ENCODE measurements around the gene PTGES3. TPM values are rescaled to one million over a fixed set of nuclear protein-coding genes. Genes with fewer than 3 reads are reported as not detected.

Gene PTGES3
- polyA plus RNA-seq, 1 donor from 2014 or later, result 109 TPM

DNA sequence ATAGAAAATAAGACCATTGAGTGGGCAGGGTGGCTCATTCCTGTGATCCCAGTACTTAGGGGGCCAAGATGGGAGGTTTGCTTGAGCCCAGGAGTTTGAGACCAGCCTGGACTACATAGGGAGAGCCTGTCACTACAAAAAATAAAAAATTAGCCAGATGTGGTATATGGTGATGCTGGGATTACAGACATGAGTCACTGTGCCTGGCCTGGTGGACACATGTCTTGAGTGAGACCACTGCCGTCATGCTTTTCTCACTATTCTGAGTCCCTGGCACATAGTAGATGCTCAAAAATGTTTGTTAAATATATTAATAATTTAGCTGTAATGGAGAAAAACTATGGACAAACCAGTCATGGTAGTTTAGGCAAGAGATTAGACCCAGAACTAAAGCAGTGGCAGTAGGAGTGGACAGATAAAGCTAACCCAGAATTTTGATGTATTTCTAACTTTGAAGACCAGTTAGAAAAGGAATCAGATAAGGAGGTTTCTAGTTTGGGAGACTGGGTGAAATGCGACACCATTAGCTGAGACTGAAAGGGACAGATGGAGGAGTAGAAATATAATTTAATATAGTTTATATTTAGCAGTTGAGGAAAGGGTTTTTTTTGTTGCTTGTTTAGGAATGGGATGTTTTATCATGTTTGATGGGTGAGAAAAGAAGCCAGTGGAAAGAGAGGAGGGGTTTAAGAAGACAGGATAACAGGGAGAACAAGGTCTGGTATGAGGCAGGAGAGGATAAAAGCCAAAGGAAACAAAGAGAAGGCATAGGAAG, 7.4 kb upstream of the PTGES3 start:
- Histone ChIP-seq H4K20me1 (ENCODE audit: insufficient read depth) (no peaks in the 10 kb centered on the region), H3K27me3 (ENCODE audit: insufficient read depth, low read depth, low read length) (no peaks in the 10 kb centered on the region), H3K36me3 (ENCODE audit: insufficient read depth, low read length) (no peaks in the 10 kb centered on the region), H3K27ac (ENCODE audit: low read length) (no peak overlapping the region), H3K4me3 (ENCODE audit: low read length) (no peak overlapping the region), H3K9me3 (ENCODE audit: low read length) (no peaks in the 10 kb centered on the region), H3K4me2 (ENCODE audit: low read length) (no peak overlapping the region), H3K79me2 (replicated peaks; ENCODE audit: insufficient read depth, low read length) (no peaks in the 10 kb centered on the region), H3K9ac (ENCODE audit: low read length) (no peak overlapping the region), H2AFZ (ENCODE audit: low read depth, low read length) (no peak overlapping the region), H3F3A (ENCODE audit: insufficient read depth, low read length, poor library complexity, severe bottlenecking) (no peaks in the 10 kb centered on the region), H3K9me2 (ENCODE audit: insufficient read depth, low read length) (no peaks in the 10 kb centered on the region)
- TF ChIP-seq EZH2 (IDR thresholded peaks at IDR 0.05; ENCODE audit: borderline replicate concordance, insufficient read depth, low read length, poor library complexity, severe bottlenecking), result no peak

DNA sequence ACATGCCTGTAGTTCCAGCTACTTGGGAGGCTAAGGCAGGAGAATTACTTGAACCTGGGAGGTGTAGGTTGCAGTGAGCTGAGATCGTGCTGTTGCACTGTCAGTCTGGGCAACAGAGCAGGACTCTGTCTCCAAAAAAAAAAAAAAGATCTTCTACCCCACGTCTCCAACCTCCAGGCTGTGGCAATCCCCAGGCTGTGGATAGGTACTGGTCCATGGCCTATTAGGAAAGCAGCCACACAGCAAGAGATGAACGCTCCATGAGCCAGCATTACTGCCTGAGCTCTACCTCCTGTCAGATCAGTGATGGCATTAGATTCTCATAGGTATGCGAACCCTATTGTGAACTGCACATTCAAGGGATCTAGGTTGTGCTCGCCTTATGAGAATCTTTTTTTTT, 6.1 kb upstream of the PTGES3 start:
- no peak for TF ChIP-seq MXI1 (conservative IDR thresholded peaks at IDR 0.05; ENCODE audit: poor library complexity, severe bottlenecking)
- TF ChIP-seq TAF1 (IDR thresholded peaks at IDR 0.05; ENCODE audit: low read depth), result no peak
- no peak for TF ChIP-seq RAD21 (conservative IDR thresholded peaks at IDR 0.05)
- TF ChIP-seq EZH2 (IDR thresholded peaks at IDR 0.05; ENCODE audit: borderline replicate concordance, insufficient read depth, low read length, poor library complexity, severe bottlenecking), result no peak
- TF ChIP-seq SMC3 (conservative IDR thresholded peaks at IDR 0.05; ENCODE audit: poor library complexity), result no peak
- TF ChIP-seq POLR2AphosphoS5 (IDR thresholded peaks at IDR 0.05), result no peak
- TF ChIP-seq, protein P1, sequence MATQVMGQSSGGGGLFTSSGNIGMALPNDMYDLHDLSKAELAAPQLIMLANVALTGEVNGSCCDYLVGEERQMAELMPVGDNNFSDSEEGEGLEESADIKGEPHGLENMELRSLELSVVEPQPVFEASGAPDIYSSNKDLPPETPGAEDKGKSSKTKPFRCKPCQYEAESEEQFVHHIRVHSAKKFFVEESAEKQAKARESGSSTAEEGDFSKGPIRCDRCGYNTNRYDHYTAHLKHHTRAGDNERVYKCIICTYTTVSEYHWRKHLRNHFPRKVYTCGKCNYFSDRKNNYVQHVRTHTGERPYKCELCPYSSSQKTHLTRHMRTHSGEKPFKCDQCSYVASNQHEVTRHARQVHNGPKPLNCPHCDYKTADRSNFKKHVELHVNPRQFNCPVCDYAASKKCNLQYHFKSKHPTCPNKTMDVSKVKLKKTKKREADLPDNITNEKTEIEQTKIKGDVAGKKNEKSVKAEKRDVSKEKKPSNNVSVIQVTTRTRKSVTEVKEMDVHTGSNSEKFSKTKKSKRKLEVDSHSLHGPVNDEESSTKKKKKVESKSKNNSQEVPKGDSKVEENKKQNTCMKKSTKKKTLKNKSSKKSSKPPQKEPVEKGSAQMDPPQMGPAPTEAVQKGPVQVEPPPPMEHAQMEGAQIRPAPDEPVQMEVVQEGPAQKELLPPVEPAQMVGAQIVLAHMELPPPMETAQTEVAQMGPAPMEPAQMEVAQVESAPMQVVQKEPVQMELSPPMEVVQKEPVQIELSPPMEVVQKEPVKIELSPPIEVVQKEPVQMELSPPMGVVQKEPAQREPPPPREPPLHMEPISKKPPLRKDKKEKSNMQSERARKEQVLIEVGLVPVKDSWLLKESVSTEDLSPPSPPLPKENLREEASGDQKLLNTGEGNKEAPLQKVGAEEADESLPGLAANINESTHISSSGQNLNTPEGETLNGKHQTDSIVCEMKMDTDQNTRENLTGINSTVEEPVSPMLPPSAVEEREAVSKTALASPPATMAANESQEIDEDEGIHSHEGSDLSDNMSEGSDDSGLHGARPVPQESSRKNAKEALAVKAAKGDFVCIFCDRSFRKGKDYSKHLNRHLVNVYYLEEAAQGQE (IDR thresholded peaks at IDR 0.05; ENCODE audit: borderline replicate concordance), result no peak
- TF ChIP-seq, protein P2, sequence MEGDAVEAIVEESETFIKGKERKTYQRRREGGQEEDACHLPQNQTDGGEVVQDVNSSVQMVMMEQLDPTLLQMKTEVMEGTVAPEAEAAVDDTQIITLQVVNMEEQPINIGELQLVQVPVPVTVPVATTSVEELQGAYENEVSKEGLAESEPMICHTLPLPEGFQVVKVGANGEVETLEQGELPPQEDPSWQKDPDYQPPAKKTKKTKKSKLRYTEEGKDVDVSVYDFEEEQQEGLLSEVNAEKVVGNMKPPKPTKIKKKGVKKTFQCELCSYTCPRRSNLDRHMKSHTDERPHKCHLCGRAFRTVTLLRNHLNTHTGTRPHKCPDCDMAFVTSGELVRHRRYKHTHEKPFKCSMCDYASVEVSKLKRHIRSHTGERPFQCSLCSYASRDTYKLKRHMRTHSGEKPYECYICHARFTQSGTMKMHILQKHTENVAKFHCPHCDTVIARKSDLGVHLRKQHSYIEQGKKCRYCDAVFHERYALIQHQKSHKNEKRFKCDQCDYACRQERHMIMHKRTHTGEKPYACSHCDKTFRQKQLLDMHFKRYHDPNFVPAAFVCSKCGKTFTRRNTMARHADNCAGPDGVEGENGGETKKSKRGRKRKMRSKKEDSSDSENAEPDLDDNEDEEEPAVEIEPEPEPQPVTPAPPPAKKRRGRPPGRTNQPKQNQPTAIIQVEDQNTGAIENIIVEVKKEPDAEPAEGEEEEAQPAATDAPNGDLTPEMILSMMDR (IDR thresholded peaks at IDR 0.05; ENCODE audit: poor library complexity, severe bottlenecking), result no peak
- TF ChIP-seq EP300 (conservative IDR thresholded peaks at IDR 0.05; ENCODE audit: poor library complexity, severe bottlenecking), result no peak
- Histone ChIP-seq H3K4me2 (ENCODE audit: low read length) (no peak overlapping the region), H3K36me3 (ENCODE audit: insufficient read depth, low read length) (no peaks in the 10 kb centered on the region), H3K27ac (ENCODE audit: low read length) (no peak overlapping the region), H2AFZ (ENCODE audit: low read depth, low read length) (no peak overlapping the region), H3K9me3 (ENCODE audit: low read length) (no peaks in the 10 kb centered on the region), H4K20me1 (ENCODE audit: insufficient read depth) (no peaks in the 10 kb centered on the region), H3K4me3 (ENCODE audit: low read length) (no peak overlapping the region), H3K79me2 (replicated peaks; ENCODE audit: insufficient read depth, low read length) (no peaks in the 10 kb centered on the region), H3F3A (ENCODE audit: insufficient read depth, low read length, poor library complexity, severe bottlenecking) (peaks cover under 1% of the 10 kb centered on the region), H3K9ac (ENCODE audit: low read length) (no peak overlapping the region), H3K27me3 (ENCODE audit: insufficient read depth, low read depth, low read length) (no peaks in the 10 kb centered on the region), H3K9me2 (ENCODE audit: insufficient read depth, low read length) (no peaks in the 10 kb centered on the region)
